GM19438 (cell line): Measurements from ENCODE around the gene CHCHD1.
"Not testable (repeated sequence)": the region's sequence is repeated elsewhere in the genome, so short reads cannot be mapped to it uniquely, and the experiment has no call there.

ENCODE experiments used
- ATAC-seq: cut with Tn5 transposase; IDR thresholded peaks from one replicate; pipeline ENCODE4 v1.9.1; 2021; ENCODE audit warnings: low read depth; ENCODE audit not compliant: unreplicated experiment

The CHCHD1 gene

GRCh38 chr10:73781879-73782748, at the start of gene CHCHD1:
Gene CHCHD1 (plus strand): TSS chr10:73782048. CDS start chr10:73782076, 28 bp downstream.
- peak; percentile 42 for ATAC-seq

- ATAC-seq: no peak
These were observed 49.4 kb upstream of the CHCHD1 start for GRCh38 chr10:73732426-73732825.

- no peak for ATAC-seq
These were observed 48.8 kb upstream of the CHCHD1 start for GRCh38 chr10:73732931-73733623.

- no peak for ATAC-seq
These were observed 47.7 kb upstream of the CHCHD1 start for GRCh38 chr10:73734028-73734720.

GRCh38 chr10:73734796-73735305, 47.0 kb upstream of the CHCHD1 start:
- no peak for ATAC-seq

GRCh38 chr10:73740501-73741254, 41.2 kb upstream of the CHCHD1 start:
- ATAC-seq: not testable (repeated sequence)

GRCh38 chr10:73742454-73742734, 39.5 kb upstream of the CHCHD1 start:
- ATAC-seq: no peak

- no peak for ATAC-seq
These were observed 38.4 kb upstream of the CHCHD1 start for GRCh38 chr10:73743327-73743904.

- ATAC-seq: peak; percentile 93
These were observed 37.8 kb upstream of the CHCHD1 start, which contains the start of gene SEC24C for GRCh38 chr10:73743905-73744663. Gene SEC24C (plus strand): TSS chr10:73744372. CDS start chr10:73746833, 2,461 bp downstream.

- peak; percentile 27 for ATAC-seq
These were observed 37.2 kb upstream of the CHCHD1 start for GRCh38 chr10:73744664-73744975.

- ATAC-seq: no peak
These were observed 35.1 kb upstream of the CHCHD1 start for GRCh38 chr10:73746721-73747120.

GRCh38 chr10:73750819-73751218, 31.0 kb upstream of the CHCHD1 start:
- no peak for ATAC-seq

- ATAC-seq: no peak
These were observed 25.7 kb upstream of the CHCHD1 start for GRCh38 chr10:73756183-73756582.

- no peak for ATAC-seq
These were observed 22.9 kb upstream of the CHCHD1 start for GRCh38 chr10:73758704-73759511.

GRCh38 chr10:73759512-73760115, 22.2 kb upstream of the CHCHD1 start:
- no peak for ATAC-seq

- ATAC-seq: no peak
These were observed 20.1 kb upstream of the CHCHD1 start for GRCh38 chr10:73761781-73762180.

- no peak for ATAC-seq
These were observed 18.9 kb upstream of the CHCHD1 start for GRCh38 chr10:73762915-73763314.

GRCh38 chr10:73763343-73763742, 18.5 kb upstream of the CHCHD1 start:
- no peak for ATAC-seq
